ENCODE data around the gene LRRC4C. TPM values are rescaled to one million over a fixed set of nuclear protein-coding genes. Genes with fewer than 3 reads are reported as not detected.
"Not testable (repeated sequence)": the region's sequence is repeated elsewhere in the genome, so short reads cannot be mapped to it uniquely, and the experiment has no call there.

The LRRC4C gene
- total RNA-seq, 1 donor from 2014 or later: 0.28 TPM

- ATAC-seq: no peak
These were observed 1243.9 kb downstream of the LRRC4C start for GRCh38 chr11:40215556-40215955.

DNA sequence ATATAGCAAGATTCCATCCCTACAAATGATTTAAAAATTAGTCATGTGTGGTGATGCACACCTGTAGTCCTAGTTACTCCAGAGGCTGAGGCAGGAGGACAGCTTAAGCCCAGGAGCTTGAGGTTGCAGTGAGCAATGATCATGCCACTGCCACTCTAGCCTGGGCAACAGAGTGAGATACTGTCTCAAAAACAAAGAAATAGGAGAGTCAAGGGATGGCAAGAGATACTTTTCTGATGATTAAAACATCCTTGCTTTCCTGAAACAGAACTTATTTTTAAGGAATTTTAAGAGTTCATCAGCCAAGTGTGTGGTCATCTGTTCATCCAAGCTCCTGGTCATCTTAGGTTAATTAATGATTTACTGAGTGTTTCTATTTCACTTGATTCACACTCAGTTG lies 1252.0 kb downstream of the LRRC4C start:
- ATAC-seq: no peak

DNA sequence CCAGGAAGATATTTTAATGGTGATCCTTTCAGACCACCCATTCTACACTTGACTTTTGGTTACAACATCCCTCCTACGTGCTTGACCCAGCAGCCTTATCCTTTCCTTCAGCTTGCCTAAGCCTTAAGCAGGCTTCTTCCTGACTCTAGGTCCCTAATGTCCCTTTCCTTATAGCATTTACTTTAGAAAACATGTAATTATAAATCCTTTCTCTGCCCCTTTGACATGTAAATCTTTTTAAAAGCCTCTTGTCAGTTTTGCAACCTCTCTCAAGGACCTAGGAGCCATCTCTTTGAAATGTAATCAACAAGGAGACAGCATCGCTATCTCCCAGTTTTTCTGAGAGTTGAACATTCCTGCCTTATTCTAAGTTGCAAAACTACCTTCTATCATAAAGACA lies 1255.2 kb downstream of the LRRC4C start:
- no peak for ATAC-seq

DNA sequence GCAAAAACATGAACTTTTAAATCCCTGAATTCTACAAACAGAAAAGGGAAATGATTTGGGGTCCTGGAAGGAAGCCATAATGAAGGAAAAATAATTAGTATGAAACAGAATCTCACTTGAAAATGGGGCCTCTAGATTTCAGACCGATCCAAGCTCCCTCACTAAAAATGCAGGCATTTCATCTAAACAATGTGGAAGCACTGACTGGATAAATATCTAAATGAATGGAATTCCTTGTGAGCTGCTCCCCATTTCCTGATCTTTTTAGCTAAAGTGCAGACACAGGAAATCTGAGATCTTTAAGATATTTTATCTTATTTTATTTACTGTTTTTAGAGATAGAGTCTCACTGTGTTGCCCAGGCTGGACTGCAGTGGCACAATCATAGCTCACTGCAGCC lies 1255.8 kb downstream of the LRRC4C start:
- ATAC-seq: no peak

- no peak for ATAC-seq
These were observed 1256.7 kb downstream of the LRRC4C start for GRCh38 chr11:40202589-40203270.

DNA sequence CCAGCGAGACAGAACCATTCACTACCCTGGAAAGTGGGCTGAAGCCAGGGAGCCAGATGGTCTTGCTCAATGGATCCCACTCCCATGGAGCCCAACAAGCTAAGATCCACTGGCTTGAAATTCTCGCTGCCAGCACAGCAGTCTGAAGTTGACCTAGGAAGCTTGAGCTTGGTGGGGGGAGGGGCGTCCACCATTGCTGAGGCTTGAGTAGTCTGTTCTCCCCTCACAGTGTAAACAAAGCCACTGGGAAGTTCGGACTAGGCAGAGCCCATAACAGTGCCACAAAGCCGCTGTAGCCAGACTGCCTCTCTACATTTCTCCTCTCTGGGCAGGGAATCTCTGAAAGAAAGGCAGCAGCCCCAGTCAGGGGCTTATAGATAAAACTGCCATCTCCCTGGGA lies 1266.9 kb downstream of the LRRC4C start:
- ATAC-seq: not testable (repeated sequence)

DNA sequence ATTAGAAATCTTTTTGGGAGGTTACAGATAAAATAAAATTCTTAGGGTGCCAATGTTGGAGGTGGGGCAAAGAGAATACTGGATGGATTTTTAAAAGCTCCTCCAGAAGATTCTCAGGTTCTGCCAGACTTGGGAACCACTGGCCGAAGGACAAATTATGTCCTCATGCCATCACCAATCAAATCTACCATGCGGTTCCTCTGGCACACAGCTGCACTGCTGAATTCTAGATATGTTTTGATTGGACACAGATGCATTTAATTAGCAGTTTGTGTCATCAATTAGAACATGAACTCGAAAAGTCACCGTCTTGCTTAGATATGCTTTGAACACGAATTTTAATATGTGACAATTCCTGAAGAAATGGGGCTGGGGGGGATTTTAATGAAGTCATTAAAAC lies 1269.2 kb downstream of the LRRC4C start:
- ATAC-seq: no peak

DNA sequence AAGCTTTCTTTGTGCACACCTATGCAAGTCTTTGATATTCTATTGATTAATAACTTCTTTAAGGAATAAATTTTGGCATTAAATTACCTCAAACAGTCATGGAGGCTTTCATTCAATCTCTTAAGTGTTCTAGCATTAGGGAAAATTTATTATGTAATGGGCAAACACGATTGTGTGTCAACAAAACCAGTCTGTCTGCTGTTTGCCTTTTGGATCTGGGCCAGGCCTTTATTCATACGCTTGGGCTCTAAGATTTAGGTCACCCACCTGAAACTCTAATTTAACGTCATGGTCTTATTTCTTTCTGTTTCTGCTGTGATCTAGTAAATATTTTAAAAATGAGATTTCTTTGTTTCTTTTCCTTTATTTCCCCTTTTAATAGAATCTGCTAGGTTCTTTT lies 1270.6 kb downstream of the LRRC4C start:
- ATAC-seq: no peak

GRCh38 chr11:40187295-40187694 lies 1272.2 kb downstream of the LRRC4C start:
- no peak for ATAC-seq

GRCh38 chr11:40186437-40187263 lies 1272.8 kb downstream of the LRRC4C start:
- no peak for ATAC-seq

- no peak for ATAC-seq
These were observed 1273.7 kb downstream of the LRRC4C start for GRCh38 chr11:40185793-40186192.

DNA sequence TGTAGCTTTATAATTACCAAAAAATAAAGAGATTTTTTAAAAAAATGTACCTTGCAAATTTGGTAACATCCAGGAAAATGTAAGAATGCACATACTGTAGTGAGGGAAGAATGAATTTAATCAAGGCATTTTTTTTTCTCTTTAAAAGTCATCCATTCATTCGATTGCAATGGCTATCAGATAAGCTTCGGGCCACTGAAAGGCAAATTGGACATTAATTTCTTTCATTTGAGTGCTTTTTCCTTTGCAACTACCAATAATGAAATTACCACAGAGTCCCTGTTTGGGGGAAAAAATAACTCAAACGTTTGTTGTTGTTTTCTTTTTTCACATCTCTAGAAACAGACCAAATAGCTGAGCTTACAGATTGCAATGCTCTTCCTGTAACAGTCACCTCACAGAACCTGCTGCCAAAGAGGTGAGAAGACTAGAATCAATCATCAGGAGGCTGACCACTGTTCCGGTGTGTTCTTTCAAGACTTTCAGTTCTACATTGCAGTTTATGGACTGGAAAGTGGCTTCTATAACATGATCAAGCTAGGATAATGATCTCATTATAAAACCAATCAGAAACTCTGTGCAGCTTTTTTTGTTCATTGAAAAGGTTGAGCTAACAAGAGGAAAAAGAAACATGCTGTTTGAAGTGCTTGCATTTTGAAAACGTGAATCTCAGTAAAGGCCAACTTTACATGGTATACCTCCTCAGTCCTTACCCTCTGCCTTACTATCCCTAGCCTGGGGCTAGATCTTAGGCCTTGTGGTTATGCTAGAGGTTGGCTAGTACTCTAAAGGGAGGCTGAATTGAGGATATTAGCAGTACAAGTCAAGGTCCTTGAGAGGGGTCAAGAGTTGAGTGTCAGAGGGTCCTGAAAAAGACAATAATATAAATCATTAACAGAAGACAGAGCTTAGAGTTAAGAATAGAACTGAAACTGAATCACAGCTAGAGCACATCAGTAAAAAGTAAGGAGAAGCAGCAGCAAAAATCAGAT lies 1276.1 kb downstream of the LRRC4C start:
- no peak for ATAC-seq

DNA sequence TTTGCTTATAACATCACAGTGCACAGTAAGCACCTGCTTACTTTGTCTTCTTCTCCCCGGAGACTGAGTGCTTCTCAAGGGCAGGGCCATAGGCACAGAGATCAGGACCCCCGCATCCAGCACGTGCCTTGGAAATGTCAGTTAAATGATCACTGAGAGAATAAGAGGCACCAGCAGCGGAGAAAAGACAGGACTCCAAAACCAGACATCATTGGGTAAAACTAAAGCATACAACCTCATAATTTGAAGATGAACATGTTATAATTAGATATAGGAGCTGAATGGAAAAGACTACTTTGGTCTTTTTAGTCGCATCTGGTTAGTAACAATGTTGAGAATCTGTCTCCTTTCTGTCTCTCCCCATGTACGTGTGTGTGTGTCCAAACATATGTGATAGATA lies 1279.9 kb downstream of the LRRC4C start:
- ATAC-seq: no peak

GRCh38 chr11:40178470-40178869 lies 1281.0 kb downstream of the LRRC4C start:
- no peak for ATAC-seq

- ATAC-seq: no peak
These were observed 1283.5 kb downstream of the LRRC4C start for GRCh38 chr11:40175980-40176379.

GRCh38 chr11:40170078-40170477 lies 1289.4 kb downstream of the LRRC4C start:
- no peak for ATAC-seq

DNA sequence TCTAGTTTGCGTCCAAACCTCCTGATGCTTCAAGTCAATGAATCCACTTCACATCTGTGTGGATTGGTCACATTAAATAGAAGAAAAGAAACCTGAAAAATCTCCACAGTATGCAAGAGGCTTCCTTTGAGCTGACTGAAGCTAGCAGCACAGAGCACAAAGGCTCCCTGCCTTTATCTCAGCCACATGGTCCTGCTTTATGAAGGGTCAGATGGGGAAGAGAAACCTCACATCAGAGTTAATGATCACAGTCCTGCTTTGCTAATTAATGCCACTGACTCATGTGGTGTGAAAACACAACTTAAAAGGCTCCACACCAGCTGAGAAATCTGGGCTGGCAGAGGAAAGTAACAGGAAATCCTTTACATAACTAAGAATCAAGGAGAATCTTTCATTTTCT lies 1291.0 kb downstream of the LRRC4C start:
- no peak for ATAC-seq

DNA sequence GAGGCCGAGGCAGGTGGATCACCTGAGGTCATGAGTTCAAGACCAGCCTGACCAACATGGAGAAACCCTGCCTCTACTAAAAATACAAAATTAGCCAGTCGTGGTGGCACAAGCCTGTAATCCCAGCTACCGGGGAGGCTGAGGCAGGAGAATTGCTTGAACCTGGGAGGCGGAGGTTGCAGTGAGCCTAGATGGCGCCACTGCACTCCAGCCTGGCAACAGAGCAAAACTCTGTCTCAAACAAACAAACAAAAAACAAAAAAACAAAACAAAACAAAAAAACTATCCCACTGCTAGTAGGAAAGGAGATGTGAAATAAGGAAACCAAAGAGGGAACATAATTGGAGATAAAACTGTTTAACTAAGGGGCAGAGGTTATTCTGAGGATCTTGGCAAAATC lies 1291.6 kb downstream of the LRRC4C start:
- ATAC-seq: not testable (repeated sequence)

- ATAC-seq: no peak
These were observed 1292.6 kb downstream of the LRRC4C start for GRCh38 chr11:40166892-40167291.

GRCh38 chr11:40162901-40163883 lies 1296.3 kb downstream of the LRRC4C start:
- ATAC-seq: no peak

DNA sequence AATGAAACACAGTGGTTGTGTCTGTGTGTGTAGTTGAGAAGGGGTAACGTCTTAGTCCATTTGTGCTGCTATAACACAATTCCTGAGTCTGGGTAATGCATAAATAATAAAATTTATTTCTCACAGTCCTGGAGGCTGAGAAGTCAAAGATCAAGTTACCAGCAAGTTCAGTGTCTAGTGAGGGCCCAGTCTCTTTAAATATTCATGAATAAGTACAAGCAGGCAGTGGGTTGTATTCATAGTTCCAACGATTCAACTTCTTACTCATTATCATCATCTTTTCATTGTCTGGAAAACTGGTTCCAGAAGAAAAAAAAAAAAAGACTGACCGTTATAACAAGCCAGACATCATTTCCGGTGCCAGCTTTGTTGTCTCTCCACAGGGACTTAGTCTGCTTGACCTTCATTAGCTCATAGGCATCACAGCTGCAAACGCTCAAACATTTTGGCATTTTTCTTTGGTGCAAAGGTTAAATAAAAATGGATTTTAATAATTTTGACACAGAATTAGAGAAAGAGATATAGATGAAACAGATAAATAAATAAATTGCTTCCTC lies 1297.5 kb downstream of the LRRC4C start:
- ATAC-seq: no peak

All from esophagus mucosa (tissue), 1 donor.